Stimulated activated CD4-positive, alpha-beta T cell treated with anti-CD3 and anti-CD28 coated beads, TNF-alpha, amount 100 ng/mL, for 1 hour (primary cell): Measurements from ENCODE around the gene PDE4D.

Experiments
- DNase-seq, 3 donors: peaks; one replicate each; pipeline ENCODE4 v3.0.0-alpha.2; 2020; ENCODE audit warnings: low read depth in 3 of 3, low spot score in 1 of 3

The PDE4D gene

DNA sequence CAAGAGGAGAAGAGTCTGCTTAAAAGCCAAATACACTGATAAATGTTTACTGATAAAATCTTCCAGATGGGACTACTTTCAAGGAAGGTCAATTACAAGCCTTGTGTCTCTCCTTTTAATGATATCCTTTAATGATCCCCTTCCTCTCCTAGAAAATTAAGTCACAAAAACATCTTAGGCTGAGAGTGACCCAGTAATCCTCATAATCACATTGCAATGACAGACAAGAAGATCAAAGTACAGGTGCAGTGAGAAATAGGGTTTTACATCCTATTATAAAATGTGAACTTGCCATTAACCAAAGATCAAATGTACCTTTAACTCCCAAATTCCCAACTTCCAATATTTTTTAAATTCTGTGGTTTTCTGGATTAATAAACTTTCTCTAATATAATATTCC is 795.8 kb downstream of the PDE4D start:
- no peak for DNase-seq

DNA sequence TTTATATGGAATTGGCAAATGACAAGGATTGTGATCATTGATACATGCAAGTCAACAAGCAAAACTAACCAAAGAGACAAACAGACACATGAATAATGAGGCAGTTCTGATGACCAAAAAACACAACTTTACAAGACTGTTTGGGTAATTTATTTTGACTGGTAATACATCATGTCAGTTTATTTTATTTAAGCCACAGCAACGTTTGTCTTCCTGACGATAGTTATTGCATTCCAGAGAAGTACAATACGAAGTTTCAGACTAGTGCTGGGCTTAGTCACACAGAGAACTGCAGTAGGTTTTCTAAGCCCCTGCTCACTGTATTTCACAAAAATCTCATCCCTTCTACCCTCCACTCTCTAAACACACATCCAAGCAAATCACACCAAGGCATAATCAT is 796.4 kb downstream of the PDE4D start:
- no peak for DNase-seq

DNA sequence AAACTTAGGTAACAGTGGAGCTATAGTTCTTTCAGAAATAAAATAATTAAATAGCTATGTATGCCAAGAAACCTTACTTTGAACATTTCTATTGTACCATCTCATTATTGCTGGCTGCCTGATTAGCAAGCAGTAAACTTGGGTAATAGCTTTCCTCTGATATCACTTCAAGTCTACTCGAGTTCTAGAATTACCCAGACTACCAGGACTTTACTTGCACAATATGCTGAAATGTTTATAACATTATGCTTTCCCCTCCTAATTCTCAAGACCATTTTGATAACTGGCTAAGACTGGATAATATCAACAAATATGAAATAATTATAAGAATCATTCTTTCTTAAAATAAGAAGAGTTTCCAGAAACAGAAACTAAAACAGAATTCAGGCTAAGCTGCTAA is 798.0 kb downstream of the PDE4D start:
- no peak for DNase-seq

DNA sequence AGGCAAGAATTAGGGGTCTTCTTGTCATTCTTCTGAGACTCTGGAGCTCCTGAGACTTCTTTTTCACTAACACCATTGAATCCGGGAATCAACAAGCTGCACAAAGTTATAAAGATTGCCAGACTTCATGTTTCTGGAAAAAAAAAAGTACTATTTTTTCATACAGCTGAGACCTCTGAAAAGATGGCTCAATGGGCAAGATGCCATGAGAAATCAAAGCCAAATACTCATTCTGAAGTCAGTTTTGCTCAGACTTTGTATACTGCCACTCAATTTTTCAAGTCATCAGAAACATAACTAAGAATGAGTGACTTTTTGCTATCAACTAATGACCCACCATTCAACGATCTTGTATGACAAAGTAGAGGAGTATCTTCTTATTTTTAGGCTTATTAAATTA is 798.7 kb downstream of the PDE4D start:
- DNase-seq, result no peak

DNA sequence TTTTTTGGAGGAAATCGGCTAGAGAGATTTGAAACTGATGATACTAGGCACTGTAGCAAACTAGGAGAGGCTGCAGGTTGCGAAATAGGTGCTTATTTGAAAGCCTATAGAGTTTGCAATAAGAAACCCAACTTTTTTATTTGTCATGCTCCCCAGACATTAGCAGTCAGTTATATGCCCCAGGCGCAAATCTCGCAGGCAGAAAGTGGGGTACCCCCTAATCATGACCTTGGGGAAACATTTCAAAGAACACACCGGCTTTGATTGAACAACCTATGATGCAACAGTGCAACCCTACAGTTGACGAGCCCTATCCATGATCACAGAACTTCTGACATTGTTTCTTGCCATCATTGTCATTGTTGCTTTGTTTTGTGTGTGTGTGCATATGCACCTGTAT is 800.2 kb downstream of the PDE4D start:
- no peak for DNase-seq

DNA sequence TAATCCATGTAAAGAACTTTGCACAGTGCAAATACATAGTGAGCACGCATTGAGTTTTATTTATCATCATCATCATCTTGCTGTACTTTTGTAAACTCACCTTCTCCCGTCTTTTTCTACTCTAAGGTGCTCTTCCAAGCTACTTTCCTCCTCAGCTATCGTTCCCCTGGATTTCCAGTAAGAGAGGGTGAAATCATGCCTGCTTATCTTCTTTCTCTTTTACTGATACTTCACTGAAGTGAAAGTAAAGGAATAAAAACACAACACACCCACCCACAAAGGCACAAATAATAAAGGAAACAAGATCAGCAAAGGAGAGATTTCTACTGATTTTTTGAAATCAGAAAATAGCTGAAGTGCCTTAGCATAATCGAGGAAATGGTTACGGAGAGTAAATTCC is 800.8 kb downstream of the PDE4D start:
- DNase-seq, result no peak

DNA sequence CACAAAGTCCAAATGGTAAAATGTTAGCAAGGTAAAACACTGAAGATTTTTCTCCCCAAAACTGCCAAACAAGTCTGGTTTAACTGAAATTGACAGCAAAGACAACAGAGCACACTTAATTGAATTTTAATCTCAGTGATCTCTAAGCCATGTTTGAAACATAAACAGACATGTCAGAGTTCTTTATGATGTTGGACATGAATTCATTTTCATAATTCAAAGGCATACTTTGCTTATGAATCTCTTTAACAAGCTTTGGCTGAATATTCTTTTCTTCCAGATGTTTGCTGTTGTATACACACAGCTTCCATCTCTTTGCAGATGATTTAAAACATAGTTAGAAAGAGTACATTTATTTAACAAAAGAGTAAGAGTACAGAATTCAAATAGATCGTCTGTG is 801.6 kb downstream of the PDE4D start:
- DNase-seq, result no peak

DNA sequence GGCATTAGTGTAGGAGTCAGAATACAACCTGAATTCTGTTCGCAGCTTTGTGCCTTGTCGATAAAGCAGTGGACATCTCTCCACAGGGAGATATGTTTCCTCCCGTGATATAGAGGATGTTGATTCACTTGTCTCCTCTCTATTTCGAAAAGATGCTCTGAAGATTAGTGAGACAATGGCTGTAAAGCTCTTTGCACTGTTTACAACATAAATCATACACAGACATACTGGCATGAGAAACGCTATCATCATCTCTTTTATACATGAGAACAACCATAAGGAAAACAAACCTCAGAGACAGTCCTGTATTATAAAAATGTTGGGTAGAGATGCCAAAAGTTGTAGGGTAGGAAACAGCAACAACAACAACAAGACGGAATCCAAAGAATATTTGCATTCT is 803.2 kb downstream of the PDE4D start:
- no peak for DNase-seq

DNA sequence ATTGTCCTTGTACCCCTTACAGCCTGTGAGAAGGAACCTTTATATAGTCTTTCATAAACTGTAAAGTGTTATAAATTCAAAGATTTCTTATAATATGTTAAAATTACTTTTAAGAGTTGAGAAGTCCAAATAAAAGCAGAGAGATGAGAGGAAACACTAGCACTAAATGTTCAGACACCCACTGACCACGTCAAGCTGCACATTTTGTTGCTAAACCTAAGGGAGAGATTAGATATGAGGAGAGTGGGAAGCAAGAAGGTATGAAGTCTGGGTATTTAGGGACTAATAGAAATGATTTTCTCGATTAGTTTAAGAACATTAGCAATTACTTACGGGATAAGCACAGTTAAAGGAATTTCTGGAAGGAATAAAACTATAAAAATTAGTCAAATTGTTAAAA is 803.8 kb downstream of the PDE4D start:
- DNase-seq, result no peak

DNA sequence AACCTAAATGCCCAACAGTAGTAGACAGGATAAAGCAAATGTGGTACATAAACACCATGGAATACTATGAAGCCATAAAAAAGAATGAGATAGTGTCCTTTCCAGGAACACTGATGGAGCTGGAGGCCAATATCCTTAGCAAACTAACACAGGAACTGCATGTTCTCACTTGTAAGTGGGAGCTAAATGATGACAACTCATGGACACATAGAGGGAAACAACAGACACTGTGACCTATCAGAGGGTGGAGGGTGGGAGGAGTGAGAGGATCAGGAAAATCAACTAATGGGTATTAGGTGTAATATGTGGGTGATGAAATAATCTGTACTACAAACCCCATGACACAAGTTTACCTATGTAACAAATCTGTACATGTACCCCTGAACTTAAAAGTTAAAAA is 805.0 kb downstream of the PDE4D start:
- no peak for DNase-seq

DNA sequence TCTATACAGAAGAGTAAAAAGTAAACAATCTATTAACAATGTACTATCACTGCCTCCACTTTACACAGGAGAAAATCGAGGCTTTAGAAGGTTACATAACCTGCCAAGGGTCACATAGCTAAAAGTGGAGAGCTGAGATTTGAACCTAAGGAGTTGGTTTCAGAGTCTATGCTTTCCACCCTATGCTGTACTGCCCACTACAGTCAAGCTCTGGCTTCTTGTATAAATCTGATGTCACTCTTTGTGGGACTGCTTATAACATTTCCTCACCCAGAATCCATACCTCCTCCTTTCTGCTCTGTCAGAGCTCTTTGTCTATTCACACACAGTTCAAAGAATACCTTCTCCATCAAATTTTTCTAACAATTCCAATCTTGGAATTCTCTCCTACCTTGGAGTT is 807.5 kb downstream of the PDE4D start:
- DNase-seq, result no peak

DNA sequence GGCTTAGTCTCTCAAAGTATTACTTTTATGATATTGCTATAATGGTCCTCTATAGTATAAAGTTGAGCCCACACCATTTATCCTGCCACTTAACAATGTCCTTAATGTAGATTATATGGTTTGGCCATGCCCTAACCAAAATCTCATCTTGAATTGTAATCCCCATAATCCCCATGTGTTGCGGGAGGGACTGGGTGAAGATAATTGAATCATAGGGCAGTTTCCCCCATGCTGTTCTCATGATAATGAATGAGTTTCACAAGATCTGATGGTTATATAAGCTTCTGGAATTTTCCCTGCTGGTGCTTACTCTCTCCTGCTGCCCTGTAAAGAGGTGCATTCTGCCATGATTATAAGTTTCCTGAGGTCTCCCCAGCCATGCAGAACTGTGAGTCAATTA is 811.8 kb downstream of the PDE4D start:
- DNase-seq, result no peak

DNA sequence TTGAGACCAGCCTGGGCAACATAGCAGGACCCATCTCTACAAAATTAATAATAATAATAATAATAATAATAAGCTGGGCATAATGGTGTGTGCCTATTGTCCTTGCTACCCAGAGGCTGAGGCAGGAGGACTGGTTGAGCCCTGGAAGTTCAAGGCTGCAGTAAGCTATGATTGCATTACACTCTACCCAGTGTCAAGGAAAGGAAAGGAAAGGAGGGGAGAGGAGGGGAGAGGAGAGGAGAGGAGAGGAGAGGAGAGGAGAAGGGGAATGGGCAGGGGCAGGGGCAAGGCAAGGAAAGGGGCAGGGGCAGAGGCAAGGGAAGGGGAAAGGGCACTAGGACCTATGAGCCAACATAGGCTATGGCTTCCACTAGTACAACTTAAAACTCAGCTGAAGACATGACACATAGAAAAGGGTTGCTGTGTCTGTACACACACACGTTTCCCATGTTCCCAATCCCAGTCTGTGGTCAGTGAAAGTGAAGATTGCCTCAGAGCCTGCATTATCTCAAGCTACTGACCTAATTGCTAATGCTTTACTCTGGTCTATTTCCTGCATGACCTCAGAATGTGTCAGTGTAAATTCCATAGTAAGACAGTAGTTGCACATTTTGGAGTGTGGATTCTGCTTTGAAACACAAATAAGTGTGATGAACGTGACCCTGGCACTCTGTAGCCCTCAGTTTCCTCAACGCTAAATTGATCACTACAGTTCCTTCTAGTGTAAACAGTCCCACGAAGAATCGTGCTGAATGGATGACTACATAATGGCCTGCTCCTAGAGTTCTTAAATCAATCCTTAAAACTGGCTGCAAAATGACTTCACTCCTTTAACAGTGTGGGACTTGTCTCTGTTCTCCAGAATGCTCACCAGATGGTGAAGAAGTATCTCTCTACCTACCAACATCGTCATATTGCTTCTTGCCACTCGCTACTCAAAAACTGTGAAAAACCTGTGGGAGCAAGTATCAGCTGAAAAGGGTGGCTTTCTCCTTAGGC is 813.6 kb downstream of the PDE4D start:
- no peak for DNase-seq

DNA sequence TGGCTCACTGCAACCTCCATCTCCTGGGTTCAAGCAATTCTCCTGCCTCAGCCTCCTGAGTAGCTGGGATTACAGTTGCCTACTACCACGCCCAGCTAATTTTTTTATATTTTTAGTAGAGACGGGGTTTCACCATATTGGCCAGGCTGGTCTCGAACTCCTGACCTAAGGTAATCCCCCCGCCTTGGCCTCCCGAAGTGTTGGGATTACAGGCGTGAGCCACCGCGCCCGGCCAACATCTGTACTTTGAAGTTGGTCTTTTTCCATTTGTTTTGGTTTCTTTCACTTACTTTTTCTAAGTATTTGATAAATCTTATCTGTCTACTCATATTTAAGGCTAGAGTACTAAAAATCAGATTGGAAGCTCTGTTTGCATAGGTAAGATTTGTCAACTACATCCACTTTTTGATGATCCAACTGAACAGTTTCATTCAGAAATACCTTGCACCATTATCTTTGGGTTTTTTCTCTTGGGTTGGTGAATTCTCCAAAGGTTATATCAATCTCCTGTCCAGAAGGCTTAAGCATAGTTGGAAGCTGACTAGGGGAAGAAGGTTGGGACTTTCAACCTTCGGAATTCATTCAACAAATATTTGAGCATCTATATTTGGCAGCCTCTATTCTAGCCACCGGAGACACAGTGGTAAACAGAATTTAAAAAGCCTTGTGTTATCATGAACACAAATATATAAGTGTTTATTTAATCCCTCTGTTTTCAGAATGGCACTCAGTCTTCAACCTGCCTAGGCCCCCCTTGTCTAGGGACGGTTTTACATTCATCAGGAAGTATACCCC is 821.6 kb downstream of the PDE4D start:
- DNase-seq, result no peak

DNA sequence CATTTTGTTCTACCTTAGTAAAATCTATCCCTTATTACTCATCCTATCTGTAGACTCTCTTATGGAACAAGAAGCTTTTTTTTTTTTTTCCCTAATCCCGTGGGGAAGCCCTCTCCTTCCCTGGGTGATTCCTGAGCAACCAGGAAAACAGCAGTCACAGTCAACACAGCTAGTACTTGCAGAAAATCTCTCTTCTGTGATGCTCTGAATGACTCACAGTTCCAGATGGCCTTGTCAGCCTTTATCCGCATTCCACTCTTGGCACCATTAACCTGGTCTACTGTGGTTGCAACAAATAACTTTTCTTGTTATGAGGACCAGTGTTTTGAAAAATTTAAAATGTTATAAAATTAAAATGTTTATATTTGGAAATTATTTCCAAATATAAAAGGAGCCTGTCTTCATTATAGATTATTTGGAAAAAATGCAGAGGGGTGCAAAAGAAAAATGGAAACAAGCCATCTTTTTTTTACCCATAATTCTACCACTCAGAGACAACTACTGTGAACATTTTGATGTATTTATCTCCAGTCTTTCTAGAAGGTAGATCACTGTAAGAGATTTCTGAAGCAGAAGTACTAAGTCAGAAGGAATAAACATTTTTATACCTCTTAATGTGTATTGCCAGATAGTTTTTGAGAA is 824.0 kb downstream of the PDE4D start:
- DNase-seq, result no peak

DNA sequence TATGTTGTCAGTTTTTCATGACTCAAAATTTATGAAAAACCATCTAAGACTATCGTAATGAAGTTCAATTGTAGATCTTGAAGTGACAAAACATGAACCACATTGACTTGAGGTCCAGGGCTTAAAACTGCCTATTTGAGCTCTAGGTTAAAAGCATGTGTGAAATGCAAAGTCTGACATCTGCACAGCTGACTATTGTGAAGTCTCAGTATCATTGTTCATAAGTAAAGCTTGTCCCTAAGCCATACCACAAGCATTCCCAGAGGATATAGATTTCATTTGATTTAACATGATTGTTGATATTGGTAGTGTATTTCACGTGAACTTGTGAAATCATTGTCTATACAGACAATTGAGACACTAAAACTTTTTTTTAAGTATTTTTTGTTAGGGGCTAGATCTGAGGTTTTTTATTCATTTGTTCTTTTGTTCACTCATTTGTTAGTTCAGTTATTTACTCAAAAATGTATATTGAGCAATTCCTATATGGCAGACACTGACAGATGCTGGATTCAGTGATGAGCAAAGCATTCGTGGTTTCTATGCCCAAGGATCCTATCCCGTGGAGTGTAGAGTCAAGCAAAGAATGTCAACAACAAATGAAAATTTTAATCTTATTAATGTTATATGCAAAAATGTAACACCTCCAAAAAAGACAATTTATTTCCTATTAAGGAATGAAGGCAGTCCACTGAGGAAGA is 825.4 kb downstream of the PDE4D start:
- no peak for DNase-seq

DNA sequence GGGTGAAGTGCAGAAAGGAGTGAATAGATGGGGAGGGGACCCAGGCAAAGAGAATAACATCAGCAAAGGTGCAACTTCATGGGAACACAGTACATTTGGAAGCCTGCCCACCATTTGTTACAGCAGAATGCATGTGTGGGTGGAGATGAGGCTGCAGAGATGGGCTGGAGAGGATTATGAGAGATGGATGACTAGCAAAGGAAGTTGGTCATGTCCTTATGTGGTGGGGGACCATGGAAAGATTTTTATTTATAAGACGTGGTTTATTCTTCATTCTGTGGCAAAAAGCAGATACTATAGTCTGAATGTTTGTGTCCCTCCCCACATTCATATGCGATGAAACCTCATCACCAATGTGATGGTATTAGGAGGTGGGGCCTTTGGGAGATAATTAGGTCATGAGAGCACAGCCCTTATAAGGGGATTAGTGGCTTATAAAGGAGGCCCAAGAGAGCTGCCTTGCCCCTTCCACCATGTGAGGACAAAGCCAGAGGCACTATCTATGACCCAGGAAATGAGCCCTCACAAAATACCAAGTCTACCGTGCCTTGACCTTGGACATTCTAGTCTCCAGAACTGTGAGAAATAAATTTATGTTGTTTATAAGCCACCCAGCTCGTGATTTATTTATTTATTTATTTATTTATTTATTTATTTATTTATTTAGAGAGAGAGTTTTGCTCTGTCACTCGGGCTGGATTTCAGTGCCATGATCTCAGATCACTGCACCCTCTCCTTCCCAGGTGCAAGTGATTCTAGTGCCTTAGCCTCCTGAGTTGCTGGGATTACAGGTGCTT is 827.0 kb downstream of the PDE4D start:
- DNase-seq, result no peak

DNA sequence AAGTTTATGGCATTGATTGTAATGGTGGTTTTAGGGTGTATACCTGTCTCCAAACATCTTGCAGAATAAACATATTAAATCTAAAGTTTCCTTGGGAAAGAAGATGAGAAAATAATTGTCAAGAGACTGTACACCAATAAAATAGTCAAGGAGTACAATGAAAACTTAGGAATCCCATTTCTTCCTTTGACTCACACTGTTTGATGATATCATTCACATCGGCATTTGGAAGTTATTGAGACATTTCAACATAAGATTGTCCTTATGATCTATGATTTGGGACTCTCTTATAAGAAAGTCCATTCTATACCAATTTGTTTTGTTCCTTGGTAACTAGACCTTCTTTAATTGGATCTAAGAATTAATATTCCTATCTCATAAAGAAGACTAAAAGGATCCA is 828.0 kb downstream of the PDE4D start:
- DNase-seq, result no peak

DNA sequence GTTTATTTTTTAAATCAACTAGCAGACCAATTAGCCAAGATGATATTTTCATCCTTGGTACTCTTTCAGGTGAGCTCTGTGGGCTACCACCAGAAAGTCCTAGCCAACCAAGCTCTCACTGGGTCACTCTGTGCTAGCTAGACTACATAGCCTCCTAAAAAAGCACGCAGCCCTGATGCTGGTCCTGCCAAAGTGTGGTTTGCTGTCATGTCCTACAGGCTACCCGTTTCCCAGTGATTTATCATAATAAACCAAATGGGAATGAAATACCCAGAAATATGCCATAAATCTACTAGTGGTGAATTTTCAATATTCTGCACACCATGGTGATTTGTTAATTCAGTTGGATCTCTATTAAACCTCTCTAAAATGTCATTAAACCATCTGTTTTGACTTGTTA is 829.2 kb downstream of the PDE4D start:
- DNase-seq, result no peak

DNA sequence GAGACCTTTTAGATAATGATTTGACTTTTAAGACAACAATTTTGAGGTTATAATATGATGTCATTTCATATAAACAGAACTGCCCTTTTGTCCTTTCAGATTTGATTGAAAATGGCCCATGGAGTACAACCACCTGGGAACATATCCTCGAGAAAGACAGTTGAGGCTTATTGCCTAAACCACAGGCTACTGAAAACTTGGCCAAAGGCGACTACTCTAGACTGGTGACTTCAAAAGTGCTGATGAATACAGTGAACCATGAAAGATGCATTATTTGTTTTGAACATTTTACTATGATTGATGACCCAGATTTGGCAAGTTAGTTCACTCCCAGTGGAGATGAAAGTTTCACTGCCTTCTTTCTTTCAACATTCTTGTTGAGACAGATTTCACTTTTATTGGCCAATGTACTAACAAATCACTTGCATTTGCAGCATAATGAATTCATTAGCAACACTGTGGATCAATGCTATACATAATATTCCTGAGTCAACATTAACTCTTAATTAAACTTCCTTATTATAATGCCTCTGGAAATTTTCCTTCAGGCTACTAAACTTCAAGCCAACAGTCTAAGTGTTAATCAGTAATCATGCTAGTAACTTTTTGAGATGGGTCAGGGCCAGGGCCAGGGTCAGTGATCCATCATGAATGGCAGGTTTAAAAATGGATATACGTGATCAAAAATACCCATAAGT is 830.4 kb downstream of the PDE4D start:
- DNase-seq, result no peak
